22Rv1 (cell line): ENCODE data around the gene OLFML2A.

Experiments used
- CTCF ChIP-seq: fragments of 450-650 bp; IDR thresholded peaks from 2 replicates; pipeline ENCODE4 v1.5.1; 2017; ENCODE audit warnings: mild to moderate bottlenecking
- ZFX ChIP-seq: fragments of 450-650 bp; IDR thresholded peaks from 2 replicates; pipeline ENCODE4 v1.6.1; 2017; ENCODE audit warnings: antibody characterized with exemption, borderline replicate concordance

GRCh38 chr9:124859803-124860581, 83.1 kb downstream of the OLFML2A start:
- TF ChIP-seq CTCF = no peak
- TF ChIP-seq ZFX = no peak
